B cell (primary cell): ENCODE measurements around the gene FLYWCH2.

ENCODE experiments used
- EZH2 ChIP-seq: IDR thresholded peaks from 2 replicates; pipeline ENCODE4 v1.6.1; 2012; ENCODE audit warnings: borderline replicate concordance, low read depth, mild to moderate bottlenecking, moderate library complexity, low read length; ENCODE audit not compliant: insufficient read depth, poor library complexity, severe bottlenecking
- TF ChIP-seq, protein P1 (sequence below): fragments of 200-600 bp; IDR thresholded peaks from one replicate; pipeline ENCODE4 v1.8.0; 2022; ENCODE audit warnings: antibody characterized with exemption, mild to moderate bottlenecking

DNA sequence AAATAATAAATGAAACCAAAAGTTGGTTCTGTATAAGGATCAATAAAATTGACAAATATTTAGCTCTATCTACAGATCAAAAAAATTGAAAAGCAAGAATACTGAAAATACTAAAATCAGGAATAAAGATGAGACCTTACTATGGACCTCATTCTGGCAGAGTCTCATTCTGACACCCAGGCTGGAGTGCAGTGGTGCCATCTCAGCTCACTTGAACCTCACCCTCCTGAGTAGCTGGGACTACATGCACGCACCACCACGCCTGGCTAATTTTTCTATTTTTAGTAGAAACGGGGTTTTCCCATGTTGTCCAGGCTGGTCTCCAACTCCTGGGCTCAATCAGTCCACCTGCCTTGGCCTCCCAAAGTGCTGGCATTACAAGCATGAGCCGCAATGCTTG, 59.0 kb downstream of the FLYWCH2 start:
- TF ChIP-seq, protein P1, sequence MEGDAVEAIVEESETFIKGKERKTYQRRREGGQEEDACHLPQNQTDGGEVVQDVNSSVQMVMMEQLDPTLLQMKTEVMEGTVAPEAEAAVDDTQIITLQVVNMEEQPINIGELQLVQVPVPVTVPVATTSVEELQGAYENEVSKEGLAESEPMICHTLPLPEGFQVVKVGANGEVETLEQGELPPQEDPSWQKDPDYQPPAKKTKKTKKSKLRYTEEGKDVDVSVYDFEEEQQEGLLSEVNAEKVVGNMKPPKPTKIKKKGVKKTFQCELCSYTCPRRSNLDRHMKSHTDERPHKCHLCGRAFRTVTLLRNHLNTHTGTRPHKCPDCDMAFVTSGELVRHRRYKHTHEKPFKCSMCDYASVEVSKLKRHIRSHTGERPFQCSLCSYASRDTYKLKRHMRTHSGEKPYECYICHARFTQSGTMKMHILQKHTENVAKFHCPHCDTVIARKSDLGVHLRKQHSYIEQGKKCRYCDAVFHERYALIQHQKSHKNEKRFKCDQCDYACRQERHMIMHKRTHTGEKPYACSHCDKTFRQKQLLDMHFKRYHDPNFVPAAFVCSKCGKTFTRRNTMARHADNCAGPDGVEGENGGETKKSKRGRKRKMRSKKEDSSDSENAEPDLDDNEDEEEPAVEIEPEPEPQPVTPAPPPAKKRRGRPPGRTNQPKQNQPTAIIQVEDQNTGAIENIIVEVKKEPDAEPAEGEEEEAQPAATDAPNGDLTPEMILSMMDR = no peak
- no peak for TF ChIP-seq EZH2
